Forelimb muscle (tissue), 1 donor: ENCODE data around the gene SLCO3A1. TPM values are rescaled to one million over a fixed set of nuclear protein-coding genes. Genes with fewer than 3 reads are reported as not detected.
"Not testable (repeated sequence)": the region's sequence is repeated elsewhere in the genome, so short reads cannot be mapped to it uniquely, and the experiment has no call there.

Experiments used
- DNase-seq: peaks from one replicate; pipeline ENCODE4 v3.0.0-alpha.2; 2013; ENCODE audit warnings: low read depth
- polyA plus RNA-seq: library from polyadenylated mRNA; unstranded; fragments of 120-200 nt; gene quantifications from one replicate; pipeline ENCODE4 v1.2.1, GENCODE V29; 2013; ENCODE audit not compliant: insufficient read length

SLCO3A1 gene
- polyA plus RNA-seq, 1 donor: 4.0 TPM

- DNase-seq: not testable (repeated sequence)
Measured at GRCh38 chr15:92207601-92208000, 354.1 kb downstream of the SLCO3A1 start.
